GM12892 (cell line): ENCODE data around the gene TRDN.
"Not testable (repeated sequence)": the region's sequence is repeated elsewhere in the genome, so short reads cannot be mapped to it uniquely, and the experiment has no call there.

ENCODE experiments used
- DNase-seq: peaks from one replicate; pipeline ENCODE4 v3.0.0; 2011; ENCODE audit not compliant: insufficient read length
- FAIRE-seq: peaks from 2 replicates; lab custom pipeline; 2011; peaks lifted over from hg19 to GRCh38; lab: Jason Lieb, UNC
- POLR2A ChIP-seq: IDR thresholded peaks from 2 replicates; pipeline ENCODE4 v1.6.1; 2011; ENCODE audit warnings: low read depth, low read length, control low read depth
- POLR2AphosphoS5 ChIP-seq: IDR thresholded peaks from 2 replicates; pipeline ENCODE4 v1.6.1; 2011; ENCODE audit warnings: low read depth, low read length, control low read depth
- TAF1 ChIP-seq: IDR thresholded peaks from 2 replicates; pipeline ENCODE4 v1.6.1; 2011; ENCODE audit warnings: low read depth, mild to moderate bottlenecking, control low read depth, low read length, borderline replicate concordance

Gene TRDN

DNA sequence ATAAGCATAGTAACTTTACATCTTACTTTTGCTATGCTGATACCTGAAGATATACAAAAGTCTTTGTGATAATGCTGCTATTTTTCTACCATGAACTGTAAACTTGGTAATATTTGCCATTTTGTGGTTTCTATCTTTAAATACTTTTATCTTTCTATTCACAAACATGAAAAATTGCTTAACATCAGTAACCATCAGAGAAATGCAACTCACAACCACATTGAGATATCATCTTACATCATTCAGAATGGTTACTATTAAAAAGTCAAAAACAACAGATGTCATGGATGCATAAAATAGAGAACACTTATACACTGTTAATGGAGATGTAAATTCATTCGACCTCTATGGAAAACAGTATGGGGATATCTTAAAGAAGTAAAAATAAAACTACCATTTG, 112.0 kb downstream of the TRDN start:
- DNase-seq (no peak), FAIRE-seq (no peak)
- TF ChIP-seq TAF1: no peak
- no peak for TF ChIP-seq POLR2AphosphoS5
- no peak for TF ChIP-seq POLR2A

DNA sequence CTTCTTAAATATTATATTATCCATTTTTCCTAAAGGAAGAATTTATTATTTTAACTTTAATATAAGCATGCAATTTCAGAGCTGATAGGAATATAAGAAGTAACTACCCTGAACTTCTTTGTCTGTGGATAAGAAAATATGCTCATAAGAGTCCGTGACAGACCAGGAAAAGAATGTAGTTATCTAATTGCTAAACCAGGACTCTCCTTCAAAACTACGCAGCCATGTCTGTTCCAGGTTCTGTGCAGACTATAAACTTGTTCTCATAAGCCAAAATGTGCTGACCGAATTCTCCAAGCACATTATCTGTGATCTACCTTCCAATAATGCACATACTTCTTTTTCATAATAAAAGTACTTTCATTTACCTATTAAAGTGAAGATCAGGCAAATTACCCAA, 116.5 kb downstream of the TRDN start:
- DNase-seq: no peak
- no peak for TF ChIP-seq POLR2AphosphoS5
- TF ChIP-seq TAF1: no peak
- TF ChIP-seq POLR2A: no peak
- FAIRE-seq: no peak

DNA sequence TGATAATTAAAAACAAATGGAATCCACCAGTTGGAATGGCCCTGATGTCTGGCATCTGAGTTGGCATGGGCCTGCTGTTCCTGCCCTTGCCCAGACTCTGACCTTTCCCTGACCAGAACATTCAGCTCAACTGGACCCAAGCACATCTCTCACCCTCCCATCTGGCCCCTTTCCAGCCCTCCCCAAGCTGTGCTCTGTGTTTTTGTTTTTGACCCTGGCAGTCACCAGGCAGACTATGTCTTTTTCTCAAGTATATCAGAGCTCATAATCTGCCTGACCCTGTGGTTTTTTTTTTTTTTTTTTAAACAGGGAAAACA, 117.6 kb downstream of the TRDN start:
- DNase-seq: no peak
- TF ChIP-seq POLR2AphosphoS5: no peak
- TF ChIP-seq POLR2A: no peak
- TF ChIP-seq TAF1: no peak
- FAIRE-seq: no peak

DNA sequence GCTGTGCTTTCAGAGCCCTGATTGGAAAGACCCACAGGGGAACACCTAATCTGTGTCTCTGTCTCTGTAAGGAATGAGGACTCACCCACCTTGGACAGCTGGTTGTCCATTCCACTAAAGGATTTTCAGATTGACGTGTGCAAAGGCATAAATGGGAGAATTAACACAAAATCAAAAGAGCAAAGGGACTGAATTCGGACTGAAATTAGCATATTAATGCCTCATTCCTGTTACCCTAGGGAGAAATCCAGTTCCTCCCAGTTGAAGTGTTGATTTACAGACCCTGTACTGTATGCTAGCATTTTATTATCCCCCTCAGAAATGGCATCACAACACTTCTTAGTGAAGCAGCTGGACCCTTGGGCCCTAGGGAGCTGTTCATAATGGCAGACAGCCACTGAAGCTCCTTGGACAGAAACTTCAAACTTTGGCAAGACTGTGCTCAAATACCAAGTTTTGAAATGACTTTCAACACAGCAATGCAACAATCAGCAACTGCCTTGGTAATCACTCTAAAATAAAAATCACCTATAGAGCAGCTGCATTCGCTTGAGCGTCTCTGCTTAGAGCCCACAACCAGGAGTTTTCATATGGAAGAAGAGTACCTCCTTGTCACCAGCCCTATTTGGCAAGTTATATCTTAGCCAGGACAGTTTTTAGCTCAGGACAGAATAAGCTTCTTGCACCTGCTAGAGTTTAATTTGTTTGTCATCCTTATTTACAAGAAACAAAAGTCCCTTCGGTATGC, 118.1 kb downstream of the TRDN start:
- TF ChIP-seq POLR2AphosphoS5 (no peak), POLR2A (no peak), TAF1 (no peak)
- no peak for DNase-seq
- FAIRE-seq: no peak

DNA sequence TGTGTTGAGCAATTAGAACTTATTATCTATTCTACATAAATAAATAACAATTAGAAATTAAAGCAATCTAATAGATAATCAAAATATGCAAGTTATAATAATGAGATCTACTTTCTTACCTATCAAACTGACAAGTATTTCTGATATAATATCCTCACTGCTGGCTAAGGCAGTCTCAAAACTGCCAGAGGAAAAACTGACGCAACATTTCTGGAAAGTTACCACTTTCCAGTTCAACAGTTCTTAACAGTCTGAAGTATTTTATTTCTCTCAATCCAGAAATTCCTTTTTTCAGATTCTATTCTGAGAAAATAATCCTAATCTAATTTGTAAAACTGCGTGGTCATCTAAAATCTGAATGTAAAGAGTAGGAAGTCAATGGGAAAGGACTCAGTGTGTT, 121.0 kb downstream of the TRDN start:
- FAIRE-seq (no peak), DNase-seq (no peak)
- TF ChIP-seq POLR2A (no peak), POLR2AphosphoS5 (no peak), TAF1 (no peak)

DNA sequence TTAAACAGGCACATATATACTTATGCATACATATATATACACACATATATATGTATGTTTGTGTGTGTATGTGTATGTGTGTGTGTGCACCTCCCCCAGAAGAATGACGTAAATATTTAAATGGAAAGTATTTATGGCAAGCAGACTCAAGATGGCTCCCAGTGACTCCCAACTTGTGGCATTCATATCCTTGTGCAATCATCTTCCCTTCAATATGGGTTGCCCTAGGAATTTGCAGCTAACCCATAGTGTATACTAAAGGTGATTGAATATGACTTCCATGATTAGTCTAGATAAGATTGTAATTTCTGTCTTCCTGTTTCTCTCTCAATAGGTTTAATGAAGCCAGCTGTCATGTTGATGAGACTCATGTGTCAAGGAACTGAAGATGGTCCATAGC, 127.6 kb downstream of the TRDN start:
- no peak for FAIRE-seq
- DNase-seq: no peak

DNA sequence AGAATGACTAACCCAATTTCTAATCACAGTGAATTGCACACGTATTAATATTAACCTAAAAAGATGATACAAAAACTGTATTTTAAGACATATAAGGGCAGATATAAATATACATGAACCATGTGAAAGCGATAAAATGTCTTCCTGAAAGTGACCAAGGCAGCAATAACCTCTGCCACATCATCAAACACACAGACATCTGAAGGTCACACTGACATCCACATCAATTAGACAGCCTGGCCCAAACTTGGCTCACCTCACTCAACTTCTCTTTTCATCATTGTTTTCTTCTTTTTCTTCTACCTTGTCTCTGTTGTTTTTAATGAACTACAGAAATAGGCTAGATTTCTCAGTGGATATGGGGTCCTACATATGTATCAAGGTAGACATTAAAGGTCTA, 128.5 kb downstream of the TRDN start:
- FAIRE-seq: no peak
- TF ChIP-seq POLR2A (no peak), TAF1 (no peak), POLR2AphosphoS5 (no peak)
- DNase-seq: no peak

More for the DNA sequence above, 127.6 kb downstream of the TRDN start:
- no peak for TF ChIP-seq POLR2A
- no peak for TF ChIP-seq TAF1
- TF ChIP-seq POLR2AphosphoS5: no peak

DNA sequence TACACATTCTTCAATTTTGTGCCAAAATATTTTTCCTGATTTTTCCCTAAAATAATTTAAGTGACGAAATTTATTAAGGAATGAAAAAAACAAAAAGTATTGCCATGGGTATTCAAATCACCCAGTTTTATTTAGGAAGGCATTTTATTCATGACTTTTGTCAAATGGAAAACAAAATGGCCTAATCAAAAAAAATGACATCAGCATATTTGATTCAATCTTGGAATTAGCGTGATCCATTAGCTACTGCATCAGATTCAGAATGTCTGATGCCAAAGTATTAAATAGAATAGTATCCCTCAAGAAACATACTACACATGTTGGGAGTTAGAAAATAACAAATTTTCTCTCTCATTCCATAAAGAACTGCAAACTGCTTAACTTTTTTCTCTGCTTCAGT, 129.2 kb downstream of the TRDN start:
- DNase-seq (no peak), FAIRE-seq (no peak)
- TF ChIP-seq POLR2A: no peak
- no peak for TF ChIP-seq TAF1
- TF ChIP-seq POLR2AphosphoS5: no peak

DNA sequence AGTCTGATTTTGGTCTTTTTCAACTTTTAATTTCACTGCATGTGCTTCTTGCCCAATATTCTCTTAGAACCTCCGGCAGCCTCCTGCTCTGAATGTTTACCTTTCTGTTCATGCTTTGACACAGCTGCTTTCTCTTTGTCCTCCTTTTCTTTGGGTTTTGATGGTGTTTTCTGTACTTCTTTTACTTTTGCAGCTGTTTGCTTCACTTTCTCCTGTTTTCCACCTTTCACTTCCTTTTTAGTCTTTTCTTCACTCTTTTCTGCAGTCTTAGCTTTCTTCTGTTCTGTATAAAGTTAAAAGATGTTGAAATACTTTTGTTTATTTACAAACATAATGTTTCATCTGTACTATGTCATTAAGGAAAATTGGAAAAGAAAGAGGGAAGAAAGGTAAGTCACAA, 133.1 kb downstream of the TRDN start:
- FAIRE-seq (no peak), DNase-seq (no peak)
- TF ChIP-seq POLR2AphosphoS5: no peak
- TF ChIP-seq POLR2A: no peak
- TF ChIP-seq TAF1: no peak

DNA sequence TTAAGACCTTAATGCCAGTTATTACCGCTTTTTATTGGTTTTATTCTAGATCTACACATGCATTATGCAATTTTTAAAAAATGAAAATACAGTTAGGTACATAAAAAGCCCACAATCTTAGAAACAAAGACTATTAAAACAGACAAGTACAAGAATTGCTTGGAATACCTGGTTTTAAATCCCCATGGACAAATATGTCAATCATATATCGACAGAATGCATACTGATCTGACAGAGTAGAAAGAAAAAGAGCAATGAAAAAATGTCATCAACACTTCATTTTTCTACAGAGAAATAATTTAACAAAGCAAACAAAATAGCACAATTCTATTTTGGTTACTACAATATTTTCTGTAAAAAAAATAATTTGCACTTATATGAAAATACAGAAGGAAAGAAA, 139.7 kb downstream of the TRDN start:
- TF ChIP-seq POLR2A: no peak
- TF ChIP-seq POLR2AphosphoS5: no peak
- TF ChIP-seq TAF1: no peak
- no peak for FAIRE-seq

DNA sequence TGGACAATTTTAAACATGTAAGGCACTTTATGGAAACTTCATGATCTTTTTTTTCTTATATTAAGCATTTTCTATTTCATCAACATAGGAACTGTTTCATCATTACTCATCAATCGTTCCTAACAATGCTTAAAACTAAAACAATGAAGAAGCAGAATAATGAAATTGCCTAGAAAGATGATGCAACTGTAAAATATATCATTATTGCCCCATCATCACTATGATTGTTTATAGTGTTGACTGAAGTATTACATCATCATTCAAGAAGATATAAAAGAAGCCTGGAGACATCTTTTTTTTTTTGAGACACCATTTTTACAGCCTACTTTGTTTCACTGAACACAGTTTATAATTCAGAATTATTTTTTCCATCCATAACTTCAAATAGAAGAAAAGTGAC, 147.2 kb downstream of the TRDN start:
- DNase-seq (no peak), FAIRE-seq (no peak)
- TF ChIP-seq POLR2AphosphoS5: no peak
- TF ChIP-seq TAF1: no peak
- no peak for TF ChIP-seq POLR2A

More for the DNA sequence above, 139.7 kb downstream of the TRDN start:
- no peak for DNase-seq

DNA sequence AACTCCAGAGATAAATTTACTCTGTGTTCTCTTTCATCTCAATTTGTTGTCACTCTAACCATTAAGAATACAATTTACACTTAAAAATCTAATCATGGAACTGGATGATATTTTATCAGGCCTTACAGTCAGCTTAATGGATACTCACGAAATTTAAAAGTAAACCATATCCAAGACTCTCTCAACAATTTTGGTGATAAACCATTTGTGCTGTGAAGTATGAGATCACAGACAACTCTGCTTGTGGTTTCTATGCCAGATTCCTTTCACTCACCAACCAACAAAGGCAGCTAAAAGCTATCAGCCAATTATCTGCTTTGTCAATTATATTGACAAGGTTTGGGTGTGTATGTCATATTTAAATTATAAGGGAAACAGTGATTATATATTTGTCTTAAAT, 155.8 kb downstream of the TRDN start:
- no peak for TF ChIP-seq POLR2A
- FAIRE-seq: no peak
- DNase-seq: no peak

DNA sequence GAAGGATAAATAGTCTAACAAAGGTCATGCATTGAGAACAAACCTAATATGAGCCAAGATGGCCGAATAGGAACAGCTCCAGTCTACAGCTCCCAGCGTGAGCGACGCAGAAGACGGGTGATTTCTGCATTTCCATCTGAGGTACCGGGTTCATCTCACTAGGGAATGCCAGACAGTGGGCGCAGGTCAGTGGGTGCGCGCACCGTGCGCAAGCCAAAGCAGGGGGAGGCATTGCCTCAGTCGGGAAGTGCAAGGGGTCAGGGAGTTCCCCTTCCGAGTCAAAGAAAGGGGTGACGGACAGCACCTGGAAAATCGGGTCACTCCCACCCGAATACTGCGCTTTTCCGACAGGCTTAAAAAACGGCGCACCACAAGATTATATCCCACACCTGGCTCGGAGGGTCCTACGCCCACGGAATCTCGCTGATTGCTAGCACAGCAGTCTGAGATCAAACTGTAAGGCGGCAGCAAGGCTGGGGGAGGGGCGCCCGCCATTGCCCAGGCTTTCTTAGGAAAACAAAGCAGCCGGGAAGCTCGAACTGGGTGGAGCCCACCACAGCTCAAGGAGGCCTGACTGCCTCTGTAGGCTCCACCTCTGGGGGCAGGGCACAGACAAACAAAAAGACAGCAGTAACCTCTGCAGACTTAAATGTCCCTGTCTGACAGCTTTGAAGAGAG, 164.6 kb downstream of the TRDN start:
- FAIRE-seq, DNase-seq: not testable (repeated sequence)
